IPS-15b (cell line): ENCODE data around the gene AP1M1.

Experiments
- H3K27me3 ChIP-seq: one replicate; pipeline ENCODE4 v1.6.1; 2013; ENCODE audit warnings: low read length; ENCODE audit not compliant: control insufficient read depth, insufficient read depth
- H3K36me3 ChIP-seq: one replicate; pipeline ENCODE4 v1.6.1; 2013; ENCODE audit warnings: low read length; ENCODE audit not compliant: control insufficient read depth, insufficient read depth
- H3K4me1 ChIP-seq: one replicate; pipeline ENCODE4 v1.6.1; 2013; ENCODE audit warnings: mild to moderate bottlenecking, low read length; ENCODE audit not compliant: control insufficient read depth, insufficient read depth
- H3K4me3 ChIP-seq: one replicate; pipeline ENCODE4 v1.5.1; 2013; ENCODE audit warnings: low read depth, low read length
- H3K9ac ChIP-seq: one replicate; pipeline ENCODE4 v1.6.1; 2013; ENCODE audit warnings: low read depth, mild to moderate bottlenecking, low read length
- H3K9me3 ChIP-seq: one replicate; pipeline ENCODE4 v1.6.1; 2013; ENCODE audit warnings: mild to moderate bottlenecking, low read length; ENCODE audit not compliant: control insufficient read depth, insufficient read depth

Gene AP1M1

GRCh38 chr19:16203256-16204004, 5.7 kb downstream of the AP1M1 start:
- H3K27me3 ChIP-seq, result no peaks in the 10 kb centered on the region
- H3K4me3 ChIP-seq, result no peak overlapping the region
- no peak overlapping the region for H3K9ac ChIP-seq
- H3K36me3 ChIP-seq, result peaks cover 8% of the 10 kb centered on the region
- H3K9me3 ChIP-seq, result no peaks in the 10 kb centered on the region
- no peaks in the 10 kb centered on the region for H3K4me1 ChIP-seq

- Histone ChIP-seq H3K9me3 (no peaks in the 10 kb centered on the region), H3K4me3 (no peak overlapping the region), H3K4me1 (no peaks in the 10 kb centered on the region), H3K9ac (no peak overlapping the region), H3K27me3 (no peaks in the 10 kb centered on the region), H3K36me3 (peaks cover 13% of the 10 kb centered on the region)
Observed at GRCh38 chr19:16204005-16204294, 6.2 kb downstream of the AP1M1 start.

- no peak overlapping the region for H3K4me3 ChIP-seq
- no peak overlapping the region for H3K9ac ChIP-seq
- no peaks in the 10 kb centered on the region for H3K4me1 ChIP-seq
- H3K27me3 ChIP-seq, result no peaks in the 10 kb centered on the region
- H3K9me3 ChIP-seq, result no peaks in the 10 kb centered on the region
- peaks cover 14% of the 10 kb centered on the region for H3K36me3 ChIP-seq
Observed at GRCh38 chr19:16205205-16206045, 7.7 kb downstream of the AP1M1 start.

DNA sequence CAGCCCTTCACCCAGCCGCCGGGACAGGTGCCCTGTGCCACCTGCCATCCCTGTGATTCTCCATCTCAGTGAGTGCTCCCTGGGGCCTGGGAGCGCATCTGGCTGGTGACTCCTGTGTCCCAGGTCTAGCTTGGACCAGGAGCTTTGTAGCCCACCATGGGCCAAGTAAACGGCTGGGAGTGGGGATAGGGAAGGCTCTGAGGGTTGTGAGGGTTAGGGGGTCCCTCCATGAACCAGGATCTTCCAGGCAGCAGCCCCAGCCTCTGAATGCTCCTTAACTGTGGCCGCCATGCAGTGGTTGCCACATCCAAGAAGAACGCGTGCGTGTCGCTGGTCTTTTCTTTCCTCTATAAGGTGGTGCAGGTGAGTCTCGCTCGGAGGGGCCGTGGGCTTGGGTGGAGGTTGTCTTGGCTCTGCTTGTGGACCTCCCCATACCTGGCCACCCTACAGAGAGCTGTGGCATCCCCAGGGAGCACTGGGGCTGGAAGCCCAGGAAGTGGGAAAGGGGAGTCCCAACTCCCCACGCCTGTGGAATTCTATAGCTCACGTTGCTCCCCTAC, 8.4 kb downstream of the AP1M1 start:
- Histone ChIP-seq H3K4me3 (no peak overlapping the region), H3K9ac (no peak overlapping the region), H3K9me3 (no peaks in the 10 kb centered on the region), H3K36me3 (peaks cover 14% of the 10 kb centered on the region), H3K27me3 (no peaks in the 10 kb centered on the region), H3K4me1 (no peaks in the 10 kb centered on the region)

DNA sequence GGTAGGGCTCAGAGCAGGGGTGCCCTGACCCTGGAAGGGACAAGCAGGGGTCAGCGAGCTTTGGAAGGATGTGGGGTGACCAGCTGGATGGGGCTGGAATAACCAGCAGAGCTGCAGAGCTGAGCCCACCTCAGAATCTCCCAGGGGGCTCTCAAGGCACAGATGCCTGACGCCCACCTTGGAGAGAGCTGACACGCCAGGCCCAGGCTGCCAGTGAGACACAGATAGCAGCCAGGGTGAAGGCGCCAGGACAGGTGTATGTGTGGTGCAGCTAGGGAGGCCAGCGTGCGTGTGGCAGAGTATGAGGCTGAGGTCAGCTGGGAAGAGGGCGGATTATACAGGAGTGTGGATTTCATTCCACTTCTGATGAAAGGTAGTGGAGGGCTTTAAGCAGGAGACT, 8.9 kb downstream of the AP1M1 start:
- Histone ChIP-seq H3K4me1 (no peaks in the 10 kb centered on the region), H3K9me3 (no peaks in the 10 kb centered on the region), H3K4me3 (no peak overlapping the region), H3K27me3 (no peaks in the 10 kb centered on the region), H3K9ac (no peak overlapping the region), H3K36me3 (peaks cover 14% of the 10 kb centered on the region)

GRCh38 chr19:16207063-16207462, 9.4 kb downstream of the AP1M1 start:
- H3K9ac ChIP-seq, result no peak overlapping the region
- peaks cover 11% of the 10 kb centered on the region for H3K36me3 ChIP-seq
- no peaks in the 10 kb centered on the region for H3K27me3 ChIP-seq
- no peaks in the 10 kb centered on the region for H3K9me3 ChIP-seq
- no peaks in the 10 kb centered on the region for H3K4me1 ChIP-seq
- no peak overlapping the region for H3K4me3 ChIP-seq

- Histone ChIP-seq H3K27me3 (no peaks in the 10 kb centered on the region), H3K9me3 (no peaks in the 10 kb centered on the region), H3K4me3 (no peak overlapping the region), H3K4me1 (no peaks in the 10 kb centered on the region), H3K9ac (no peak overlapping the region), H3K36me3 (peaks cover 11% of the 10 kb centered on the region)
Observed at GRCh38 chr19:16207490-16208025, 9.8 kb downstream of the AP1M1 start.

DNA sequence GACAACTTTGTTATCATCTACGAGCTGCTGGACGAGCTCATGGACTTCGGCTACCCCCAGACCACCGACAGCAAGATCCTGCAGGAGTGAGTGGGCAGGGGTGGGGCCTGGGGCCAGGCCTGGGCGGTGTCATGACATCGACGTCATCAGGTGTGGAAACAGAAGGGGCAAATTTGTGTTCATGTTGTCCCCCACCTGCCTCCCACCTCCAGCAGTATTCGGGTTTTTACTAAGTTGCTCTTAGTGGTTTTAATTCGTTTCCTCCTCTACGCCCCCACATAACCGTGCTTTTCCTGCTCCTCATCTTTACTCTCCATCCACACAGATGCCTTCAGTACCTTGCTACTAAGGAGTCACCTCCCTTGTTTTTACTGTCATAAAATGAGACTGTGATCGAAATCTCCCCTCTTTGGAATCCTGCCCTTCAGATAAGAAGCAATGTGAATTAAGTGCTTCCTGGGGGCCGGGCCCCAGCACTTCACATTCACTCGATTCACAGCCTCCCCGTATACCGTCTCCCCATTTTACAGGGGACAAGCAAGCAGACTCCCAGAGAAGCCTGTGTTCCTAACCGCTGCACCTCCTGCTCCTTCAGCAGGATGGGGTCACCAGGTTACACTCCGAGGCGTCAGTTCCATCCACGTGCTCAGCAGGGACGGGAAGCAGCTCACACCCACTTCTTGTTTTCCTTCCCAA, 10.5 kb downstream of the AP1M1 start:
- Histone ChIP-seq H3K36me3 (peaks cover 11% of the 10 kb centered on the region), H3K4me3 (no peak overlapping the region), H3K9me3 (no peaks in the 10 kb centered on the region)

GRCh38 chr19:16208847-16209665, 11.3 kb downstream of the AP1M1 start:
- H3K4me1 ChIP-seq, result no peaks in the 10 kb centered on the region
- no peaks in the 10 kb centered on the region for H3K9me3 ChIP-seq
- H3K9ac ChIP-seq, result no peak overlapping the region
- H3K27me3 ChIP-seq, result no peaks in the 10 kb centered on the region
- no peak overlapping the region for H3K4me3 ChIP-seq
- peaks cover 7% of the 10 kb centered on the region for H3K36me3 ChIP-seq

More for the DNA sequence above, 10.5 kb downstream of the AP1M1 start:
- Histone ChIP-seq H3K9ac (no peak overlapping the region), H3K4me1 (no peaks in the 10 kb centered on the region), H3K27me3 (no peaks in the 10 kb centered on the region)

DNA sequence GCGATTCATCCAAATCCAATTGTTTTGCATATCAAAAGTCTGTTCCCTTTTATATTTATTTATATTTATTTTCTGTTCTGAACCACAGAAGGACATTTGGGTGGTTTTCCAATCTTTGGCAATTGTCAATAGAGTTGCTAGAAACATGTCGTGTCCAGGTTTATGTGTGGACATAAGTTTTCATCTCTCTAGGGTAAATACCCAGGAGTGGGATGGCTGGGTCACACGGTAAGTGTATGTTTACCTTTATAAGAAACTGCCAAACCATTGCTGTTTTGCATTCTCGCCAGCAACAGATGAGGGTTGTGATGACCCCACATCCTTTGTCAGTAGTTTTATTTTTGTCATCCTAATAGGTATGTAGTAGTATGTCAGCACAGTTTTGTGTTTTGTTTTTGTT, 12.5 kb downstream of the AP1M1 start:
- H3K36me3 ChIP-seq, result peaks cover 7% of the 10 kb centered on the region
- H3K27me3 ChIP-seq, result no peaks in the 10 kb centered on the region
- H3K4me3 ChIP-seq, result no peak overlapping the region

GRCh38 chr19:16213076-16213475, 15.4 kb downstream of the AP1M1 start:
- Histone ChIP-seq H3K27me3 (no peaks in the 10 kb centered on the region), H3K9ac (no peak overlapping the region), H3K4me3 (no peak overlapping the region), H3K4me1 (no peaks in the 10 kb centered on the region), H3K36me3 (peaks cover 7% of the 10 kb centered on the region), H3K9me3 (no peaks in the 10 kb centered on the region)

More for the DNA sequence above, 12.5 kb downstream of the AP1M1 start:
- no peaks in the 10 kb centered on the region for H3K4me1 ChIP-seq
- H3K9me3 ChIP-seq, result no peaks in the 10 kb centered on the region
- H3K9ac ChIP-seq, result no peak overlapping the region
